Cerebellar nuclear complex (tissue), 1 donor: ENCODE measurements around the gene C17orf107.
A peak's percentile ranks its signal among the peaks of the same experiment; 100 is the strongest.
"Not testable (repeated sequence)": the region's sequence is repeated elsewhere in the genome, so short reads cannot be mapped to it uniquely, and the experiment has no call there.

ENCODE experiments used
- DNase-seq, 2 experiments: peaks; one replicate each; lab custom pipeline; 2025; lab: John Stamatoyannopoulos, UW

C17orf107 gene

DNA sequence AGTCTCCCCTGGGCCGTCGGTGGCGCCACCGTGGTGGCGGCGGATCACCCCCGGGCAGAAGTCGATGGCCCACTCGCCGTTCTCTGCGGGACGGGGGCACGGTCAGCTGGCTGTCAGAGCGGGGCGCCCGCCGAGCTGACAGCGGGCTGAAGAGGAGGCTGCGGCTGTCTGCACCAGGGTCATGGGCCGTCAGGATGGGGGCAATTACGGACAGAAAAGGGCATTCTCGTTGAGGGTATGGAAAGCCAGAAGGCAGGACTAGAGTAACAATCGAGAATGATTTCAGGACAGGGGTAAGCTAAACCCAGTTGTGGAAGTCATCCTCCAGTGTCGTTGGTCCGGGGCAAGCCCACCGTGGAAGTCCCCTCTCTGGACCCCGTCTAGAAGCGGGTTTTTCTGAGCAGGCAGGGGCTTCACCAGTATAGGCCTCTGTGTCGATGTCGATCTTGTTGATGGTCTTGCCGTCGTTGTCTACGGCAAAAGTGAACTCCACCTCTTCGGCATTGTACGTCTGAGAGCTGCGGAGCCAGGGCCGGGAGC is 1.8 kb downstream of the C17orf107 start:
- no peak for DNase-seq

DNA sequence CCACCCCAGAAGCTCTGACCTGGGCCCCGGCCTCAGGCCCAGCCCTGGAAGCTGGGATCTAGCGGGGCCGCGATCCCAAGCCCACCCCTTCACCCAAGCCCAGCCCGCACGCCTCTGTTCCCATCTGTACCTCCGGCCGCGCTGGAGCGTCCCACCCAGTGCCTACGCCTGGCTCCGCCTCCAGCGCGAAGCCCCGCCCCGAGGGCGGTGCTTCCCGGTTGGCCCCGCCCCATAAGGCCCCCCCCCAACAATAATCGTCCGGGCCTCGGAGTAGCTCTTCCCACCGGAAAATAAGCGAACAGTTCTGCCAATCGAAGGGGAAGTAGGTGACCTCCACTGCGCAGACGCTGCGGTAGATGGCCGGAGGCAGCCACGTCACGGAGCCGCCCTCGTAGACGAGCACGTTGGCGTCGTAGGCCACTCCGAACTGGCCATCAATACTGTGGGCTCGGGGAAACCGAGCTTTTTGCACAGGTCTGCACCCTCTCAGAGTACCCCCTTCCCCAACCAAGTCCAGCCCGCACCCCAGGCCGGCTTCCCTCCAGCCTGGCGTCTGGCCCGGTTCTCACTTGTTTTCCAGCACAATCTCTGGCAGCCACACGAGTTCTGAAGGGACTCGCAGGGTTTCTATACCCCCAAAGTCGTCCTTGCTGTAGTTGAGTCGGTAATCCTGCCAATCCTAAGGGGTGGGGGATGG is 2.5 kb downstream of the C17orf107 start:
- DNase-seq, result no peak

DNA sequence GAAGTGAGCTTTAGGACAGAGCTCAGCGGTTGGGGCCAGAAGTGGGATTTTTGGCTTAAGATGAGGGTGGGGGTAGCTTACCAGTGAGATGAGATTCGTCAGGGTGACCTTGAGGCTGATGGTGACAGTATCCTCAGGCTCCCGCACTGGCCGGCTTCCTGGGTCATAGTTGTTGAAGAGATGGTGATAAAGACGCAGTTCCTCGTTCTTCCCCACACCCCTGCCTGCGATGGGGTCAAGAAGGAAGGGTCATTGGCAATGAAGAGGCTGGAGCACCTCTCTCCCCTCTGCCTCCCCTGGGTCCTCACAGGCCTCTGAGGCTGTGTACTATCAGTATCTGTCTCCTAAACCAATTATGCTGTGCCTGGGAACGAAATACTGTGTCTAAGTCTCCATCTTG is 3.2 kb downstream of the C17orf107 start:
- DNase-seq, result no peak

DNA sequence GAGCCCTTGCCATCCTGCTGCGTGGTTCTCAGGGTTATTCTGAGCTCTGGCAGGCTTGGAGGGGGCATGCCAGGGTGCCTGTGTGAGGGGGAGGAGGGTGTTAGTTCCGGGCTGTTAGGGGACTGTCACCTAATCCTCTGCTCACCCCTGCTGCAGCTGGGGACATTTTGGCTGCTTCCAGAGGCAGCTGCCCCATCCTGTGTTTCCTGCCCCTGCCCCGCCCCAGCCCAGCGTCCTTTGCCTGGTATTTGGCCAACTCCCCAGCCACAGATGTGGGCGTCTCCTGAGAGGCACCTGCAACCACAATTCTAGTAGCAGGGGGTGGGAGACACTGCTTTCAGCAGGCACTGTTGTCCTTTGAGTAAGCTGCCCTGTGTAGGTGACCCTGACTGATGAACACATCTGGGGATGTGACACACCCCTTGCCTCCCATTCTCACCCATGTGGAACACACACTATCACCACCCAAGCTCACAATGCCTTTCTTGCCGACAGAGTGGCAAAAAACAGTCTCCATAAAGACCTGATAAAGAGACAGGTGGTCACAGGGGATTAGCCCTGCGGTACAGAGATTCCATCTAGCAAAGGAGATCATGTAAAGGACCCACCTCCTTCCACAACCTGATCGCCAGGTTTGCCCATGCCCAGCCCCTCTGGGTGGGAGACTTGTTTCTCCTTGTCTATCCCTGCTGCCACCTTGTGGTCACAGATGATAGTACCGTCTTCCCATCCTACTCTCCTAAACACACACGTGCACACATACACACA is 3.9 kb downstream of the C17orf107 start, which contains the start of gene CHRNE:
CHRNE (minus strand) TSS at position 48 of the 768 bp plus-strand sequence; CDS start at position 13, 35 bp downstream.
- DNase-seq, result peak in 1 of 2 experiments; percentile 43

GRCh38 chr17:4906642-4907041 is 7.3 kb downstream of the C17orf107 start:
- not testable (repeated sequence) for DNase-seq

GRCh38 chr17:4908301-4908700 is 9.0 kb downstream of the C17orf107 start:
- no peak for DNase-seq

- DNase-seq, result no peak
These were observed 9.6 kb downstream of the C17orf107 start for GRCh38 chr17:4908711-4909496.

- DNase-seq, result no peak
These were observed 14.7 kb downstream of the C17orf107 start for GRCh38 chr17:4913994-4914393.

- DNase-seq, result not testable (repeated sequence)
These were observed 15.2 kb downstream of the C17orf107 start for GRCh38 chr17:4914551-4914950.

GRCh38 chr17:4919511-4920047 is 20.2 kb downstream of the C17orf107 start:
- no peak for DNase-seq

DNA sequence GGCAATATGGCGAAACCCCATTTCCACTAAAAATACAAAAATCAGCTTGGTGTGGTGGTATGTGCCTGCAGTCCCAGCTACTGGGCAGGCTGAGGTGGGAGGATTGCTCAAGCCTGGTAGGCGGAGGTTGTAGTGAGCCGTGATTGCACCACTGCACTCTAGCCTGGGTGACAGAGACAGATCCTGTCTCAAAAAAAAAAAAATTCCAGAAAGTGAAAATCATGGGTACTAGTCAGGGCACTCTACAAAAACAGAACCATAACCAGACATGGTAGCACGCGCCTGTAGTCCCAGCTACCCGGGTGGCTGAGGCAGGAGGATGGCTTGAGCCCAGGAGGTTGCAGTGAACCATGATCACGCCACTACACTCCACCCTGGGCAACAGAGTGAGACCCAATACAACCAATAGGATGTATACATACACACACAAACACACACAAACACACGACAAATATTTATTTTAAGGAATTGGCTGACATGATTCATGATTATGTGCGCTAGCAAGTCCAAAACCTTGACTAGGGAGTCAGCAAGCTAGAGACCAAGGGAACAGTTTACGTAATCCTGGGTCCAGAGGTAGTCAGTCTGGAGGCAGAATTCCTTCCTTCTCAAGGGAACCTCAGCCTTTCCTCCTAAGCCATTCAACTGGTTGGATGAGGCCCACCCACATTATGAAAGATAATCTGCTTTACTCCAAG is 21.2 kb downstream of the C17orf107 start:
- no peak for DNase-seq

- no peak for DNase-seq
These were observed 22.0 kb downstream of the C17orf107 start for GRCh38 chr17:4921320-4921719.

DNA sequence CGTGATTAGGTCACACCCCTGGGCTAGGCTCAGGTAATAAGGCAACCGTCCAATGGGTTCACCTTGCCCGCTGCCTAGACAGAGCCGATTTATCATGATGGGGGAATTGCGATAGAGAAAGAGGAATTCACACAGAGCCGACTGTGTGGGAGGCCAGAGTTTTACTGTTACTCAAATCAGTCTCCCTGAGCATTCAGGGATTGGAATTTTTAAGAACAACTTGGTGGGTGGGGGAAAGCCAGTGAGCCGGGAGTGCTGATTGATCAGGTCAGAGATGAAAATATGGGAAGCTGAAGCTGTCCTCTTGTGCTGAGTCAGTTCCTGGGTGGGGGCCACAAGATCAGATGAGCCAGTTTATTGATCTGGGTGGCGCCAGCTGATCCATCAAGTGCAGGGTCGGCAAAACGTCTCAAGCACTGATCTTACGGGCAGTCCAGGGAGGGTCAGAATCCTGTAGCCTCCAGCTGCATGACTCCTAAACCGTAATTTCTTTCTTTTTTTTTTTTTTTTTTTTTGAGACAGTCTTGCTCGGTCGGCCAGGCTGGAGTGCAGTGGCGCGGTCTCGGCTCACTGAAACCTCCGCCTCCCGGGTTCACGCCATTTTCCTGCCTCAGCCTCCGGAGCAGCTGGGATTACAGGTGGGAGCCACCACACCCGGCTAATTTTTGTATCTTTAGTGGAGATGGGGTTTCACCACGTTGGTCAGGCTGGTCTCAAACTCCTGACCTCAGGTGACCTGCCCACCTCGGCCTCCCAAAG is 27.4 kb downstream of the C17orf107 start:
- DNase-seq, result not testable (repeated sequence)

DNA sequence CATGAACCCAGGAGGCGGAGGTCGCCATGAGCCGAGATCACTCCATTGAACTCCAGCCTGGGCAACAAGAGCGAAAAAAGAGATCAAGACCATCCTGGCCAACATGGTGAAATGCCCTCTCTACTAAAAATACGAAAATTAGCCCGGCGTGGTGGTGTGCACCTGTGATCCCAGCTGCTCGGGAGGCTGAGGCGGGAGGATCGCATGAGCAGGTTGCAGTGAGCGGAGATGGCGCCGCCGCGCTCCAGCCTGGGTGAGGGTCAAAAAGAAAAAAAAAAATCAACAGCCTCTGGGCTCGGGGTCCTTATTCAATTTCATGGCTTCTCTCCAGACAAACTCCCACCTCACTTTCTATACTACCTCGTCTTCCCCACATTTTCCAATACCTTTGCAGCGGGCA is 29.5 kb downstream of the C17orf107 start:
- DNase-seq, result no peak

DNA sequence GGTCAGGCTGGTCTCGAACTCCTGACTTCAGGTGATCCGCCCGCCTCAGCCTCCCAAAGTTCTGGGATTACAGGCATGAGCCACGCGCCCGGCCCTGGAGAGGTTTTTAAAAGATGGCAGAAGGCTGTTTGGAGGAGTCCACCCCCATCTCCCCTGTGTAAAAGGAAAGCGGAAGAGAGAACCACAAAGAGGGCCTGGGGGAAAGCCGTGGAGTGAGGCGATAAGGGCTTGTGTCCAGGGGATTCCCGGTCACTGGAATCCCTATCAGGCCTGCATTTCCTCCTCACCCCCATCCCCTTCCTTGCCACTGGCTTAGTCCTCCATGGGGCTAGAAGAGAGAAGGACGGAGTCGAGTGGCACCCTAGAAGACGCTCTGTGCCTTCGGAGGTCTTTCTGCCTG is 32.6 kb downstream of the C17orf107 start, which contains the start of gene GP1BA:
GP1BA (plus strand) TSS at position 315 of the 400 bp plus-strand sequence. CDS start 328 bp downstream, outside the sequence.
- DNase-seq, result no peak

DNA sequence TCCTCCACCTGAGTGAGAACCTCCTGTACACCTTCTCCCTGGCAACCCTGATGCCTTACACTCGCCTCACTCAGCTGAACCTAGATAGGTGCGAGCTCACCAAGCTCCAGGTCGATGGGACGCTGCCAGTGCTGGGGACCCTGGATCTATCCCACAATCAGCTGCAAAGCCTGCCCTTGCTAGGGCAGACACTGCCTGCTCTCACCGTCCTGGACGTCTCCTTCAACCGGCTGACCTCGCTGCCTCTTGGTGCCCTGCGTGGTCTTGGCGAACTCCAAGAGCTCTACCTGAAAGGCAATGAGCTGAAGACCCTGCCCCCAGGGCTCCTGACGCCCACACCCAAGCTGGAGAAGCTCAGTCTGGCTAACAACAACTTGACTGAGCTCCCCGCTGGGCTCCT is 33.4 kb downstream of the C17orf107 start:
- DNase-seq, result no peak

GRCh38 chr17:4933646-4934045 is 34.3 kb downstream of the C17orf107 start:
- DNase-seq, result no peak

DNA sequence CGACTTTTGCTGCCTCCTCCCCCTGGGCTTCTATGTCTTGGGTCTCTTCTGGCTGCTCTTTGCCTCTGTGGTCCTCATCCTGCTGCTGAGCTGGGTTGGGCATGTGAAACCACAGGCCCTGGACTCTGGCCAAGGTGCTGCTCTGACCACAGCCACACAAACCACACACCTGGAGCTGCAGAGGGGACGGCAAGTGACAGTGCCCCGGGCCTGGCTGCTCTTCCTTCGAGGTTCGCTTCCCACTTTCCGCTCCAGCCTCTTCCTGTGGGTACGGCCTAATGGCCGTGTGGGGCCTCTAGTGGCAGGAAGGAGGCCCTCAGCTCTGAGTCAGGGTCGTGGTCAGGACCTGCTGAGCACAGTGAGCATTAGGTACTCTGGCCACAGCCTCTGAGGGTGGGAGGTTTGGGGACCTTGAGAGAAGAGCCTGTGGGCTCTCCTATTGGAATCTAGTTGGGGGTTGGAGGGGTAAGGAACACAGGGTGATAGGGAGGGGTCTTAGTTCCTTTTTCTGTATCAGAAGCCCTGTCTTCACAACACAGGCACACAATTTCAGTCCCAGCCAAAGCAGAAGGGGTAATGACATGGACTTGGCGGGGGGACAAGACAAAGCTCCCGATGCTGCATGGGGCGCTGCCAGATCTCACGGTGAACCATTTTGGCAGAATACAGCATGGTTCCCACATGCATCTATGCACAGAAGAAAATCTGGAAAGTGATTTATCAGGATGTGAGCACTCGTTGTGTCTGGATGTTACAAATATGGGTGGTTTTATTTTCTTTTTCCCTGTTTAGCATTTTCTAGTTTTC is 35.0 kb downstream of the C17orf107 start:
- no peak for DNase-seq

GRCh38 chr17:4935650-4936049 is 36.3 kb downstream of the C17orf107 start:
- no peak for DNase-seq

GRCh38 chr17:4936436-4936835 is 37.1 kb downstream of the C17orf107 start:
- DNase-seq, result no peak
